ENCODE results near the gene ANKRD31.

Gene ANKRD31

DNA sequence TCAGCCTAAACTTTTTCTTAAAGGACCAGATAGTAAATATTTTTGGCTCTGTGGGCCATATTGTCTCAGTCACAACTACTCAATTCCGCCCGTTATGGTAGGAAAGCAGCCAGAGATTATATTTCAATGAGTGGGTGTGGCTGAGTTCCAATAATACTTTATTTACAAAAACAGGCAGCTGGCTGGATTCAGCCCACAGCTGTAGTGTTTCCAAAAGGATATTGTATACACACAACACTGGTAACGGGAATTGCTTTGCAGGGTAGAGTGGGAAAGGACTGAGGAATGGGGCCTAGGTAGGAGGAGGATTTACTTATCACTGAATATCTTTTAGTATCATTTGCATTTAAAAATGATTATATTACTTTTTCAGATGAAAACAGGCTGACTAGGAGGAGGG is 205.3 kb downstream of the ANKRD31 start:
- DNase-seq (ENCODE audit: low spot score), result no peak

DNA sequence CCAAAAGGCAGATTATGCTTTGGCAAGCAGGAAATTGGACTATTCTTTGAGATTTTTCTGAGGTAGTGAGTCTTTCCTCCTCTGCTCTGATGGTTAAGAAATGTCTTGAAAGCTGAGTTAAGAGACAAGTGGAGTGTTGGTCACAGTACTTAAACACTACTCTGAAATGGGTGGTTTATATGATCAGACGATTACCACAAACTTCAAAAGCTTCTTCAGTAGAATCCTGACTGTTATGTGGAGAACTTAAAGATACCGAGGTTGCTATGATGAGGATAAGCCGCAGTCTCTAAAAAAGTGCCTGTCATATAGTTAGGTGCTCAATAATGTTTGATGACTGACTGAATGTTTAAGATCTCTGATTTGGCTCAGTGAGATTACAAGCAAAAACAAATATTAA is 208.6 kb downstream of the ANKRD31 start:
- no peak for DNase-seq (ENCODE audit: low spot score)

DNA sequence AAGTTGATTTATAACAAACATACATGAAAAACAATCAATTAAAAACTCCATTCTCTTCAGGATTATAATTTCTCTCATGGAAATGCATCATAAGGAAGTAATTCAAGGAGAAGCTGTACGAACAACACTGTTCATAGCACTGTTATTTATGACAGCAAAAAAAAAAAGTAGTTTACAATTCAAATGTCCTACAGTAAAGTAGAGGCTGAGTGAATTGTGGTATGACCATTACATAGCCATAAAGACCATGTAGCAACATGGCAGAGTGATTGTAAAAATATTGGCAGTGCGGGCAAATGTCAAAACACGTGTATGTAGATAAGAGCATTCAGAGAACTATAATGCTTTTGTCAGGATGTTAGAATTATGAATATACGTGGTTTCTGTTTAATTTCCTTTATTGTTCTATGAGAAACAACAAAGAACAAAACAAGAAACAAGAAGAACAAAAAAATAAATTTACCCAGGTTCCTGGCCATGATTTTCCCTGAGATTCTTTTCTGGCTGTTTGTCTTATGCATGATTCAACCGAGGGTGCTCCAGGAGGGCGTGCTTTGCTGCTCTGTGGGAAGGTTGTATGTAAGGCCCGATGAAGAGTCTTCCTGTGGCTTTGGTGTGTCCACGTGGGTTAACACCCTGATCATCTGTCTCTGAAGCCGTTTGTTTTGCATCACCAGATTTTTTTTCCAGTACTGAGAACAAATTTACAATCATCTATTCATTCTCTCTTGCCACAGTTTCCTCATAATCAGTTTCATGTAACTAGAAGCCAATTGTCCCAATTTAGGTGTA is 213.1 kb downstream of the ANKRD31 start:
- no peak for DNase-seq (ENCODE audit: low spot score)

DNA sequence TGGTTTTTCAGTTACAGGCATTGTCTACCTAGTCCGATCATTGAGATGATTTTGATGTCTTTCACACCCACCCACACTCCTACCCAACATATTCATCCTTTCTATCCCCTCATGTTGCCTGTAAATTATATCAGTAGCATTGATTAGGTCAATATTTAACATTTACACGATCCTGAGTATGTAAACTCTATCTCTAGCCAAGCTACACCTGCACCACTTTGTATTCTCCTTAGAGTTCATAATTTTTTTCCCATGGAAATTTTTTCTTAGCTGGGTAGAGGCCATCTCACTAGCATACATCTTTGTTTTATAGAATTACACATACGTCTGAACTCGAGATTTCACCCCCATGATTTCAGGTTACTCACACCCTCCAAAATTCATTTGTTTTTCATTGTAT is 214.9 kb downstream of the ANKRD31 start:
- no peak for DNase-seq (ENCODE audit: low spot score)

DNA sequence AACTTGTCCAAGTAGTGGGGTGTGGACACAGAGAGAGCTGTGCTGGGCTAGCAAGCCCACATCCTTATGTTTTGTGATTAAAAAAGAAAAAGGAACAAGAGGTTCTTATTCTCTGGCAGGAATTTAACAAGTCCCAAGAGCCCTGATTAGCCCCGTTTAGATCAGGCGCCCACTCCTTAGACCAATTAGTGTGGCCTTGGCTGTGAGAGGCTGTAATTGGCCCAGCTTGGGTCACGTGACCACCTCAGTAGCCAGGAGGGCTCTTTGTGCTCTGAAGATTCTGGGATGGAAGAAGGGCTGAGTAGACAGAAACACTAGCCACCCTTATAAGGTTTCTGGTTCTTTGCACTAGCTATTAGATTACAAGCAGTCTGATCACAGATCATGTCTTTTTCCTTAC is 215.5 kb downstream of the ANKRD31 start:
- DNase-seq (ENCODE audit: low spot score), result no peak

DNA sequence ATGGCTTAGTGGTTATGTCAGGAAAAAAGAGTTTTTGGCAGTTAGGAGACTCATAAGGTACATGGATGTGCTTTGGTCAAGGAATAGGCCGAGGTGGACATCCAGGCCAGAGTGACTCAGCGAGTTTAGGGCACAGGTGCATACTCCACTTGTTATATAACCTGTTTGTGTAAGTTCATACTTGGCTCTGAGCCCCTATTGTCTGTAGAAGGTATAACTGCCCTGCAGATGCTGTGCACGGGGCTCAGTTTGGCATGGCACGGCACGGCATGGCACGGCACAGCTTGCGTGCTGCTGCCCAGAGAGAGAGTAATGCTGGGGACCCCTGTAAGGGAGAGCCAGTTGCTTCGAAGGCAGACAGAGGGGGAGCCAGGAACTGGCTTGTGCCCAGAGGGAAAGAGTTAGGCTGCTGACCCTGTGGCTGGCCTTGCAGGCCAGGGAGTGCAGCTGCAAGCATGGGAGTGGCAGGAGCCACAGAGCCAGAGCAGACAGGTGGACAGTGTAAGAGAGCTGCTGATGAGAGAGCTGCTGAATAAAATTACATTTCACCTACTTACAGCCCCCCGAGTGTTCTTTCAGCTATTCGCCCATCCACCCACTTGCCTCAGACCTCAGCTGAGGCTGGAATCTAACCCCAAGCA is 216.5 kb downstream of the ANKRD31 start:
- DNase-seq (ENCODE audit: low spot score), result no peak

DNA sequence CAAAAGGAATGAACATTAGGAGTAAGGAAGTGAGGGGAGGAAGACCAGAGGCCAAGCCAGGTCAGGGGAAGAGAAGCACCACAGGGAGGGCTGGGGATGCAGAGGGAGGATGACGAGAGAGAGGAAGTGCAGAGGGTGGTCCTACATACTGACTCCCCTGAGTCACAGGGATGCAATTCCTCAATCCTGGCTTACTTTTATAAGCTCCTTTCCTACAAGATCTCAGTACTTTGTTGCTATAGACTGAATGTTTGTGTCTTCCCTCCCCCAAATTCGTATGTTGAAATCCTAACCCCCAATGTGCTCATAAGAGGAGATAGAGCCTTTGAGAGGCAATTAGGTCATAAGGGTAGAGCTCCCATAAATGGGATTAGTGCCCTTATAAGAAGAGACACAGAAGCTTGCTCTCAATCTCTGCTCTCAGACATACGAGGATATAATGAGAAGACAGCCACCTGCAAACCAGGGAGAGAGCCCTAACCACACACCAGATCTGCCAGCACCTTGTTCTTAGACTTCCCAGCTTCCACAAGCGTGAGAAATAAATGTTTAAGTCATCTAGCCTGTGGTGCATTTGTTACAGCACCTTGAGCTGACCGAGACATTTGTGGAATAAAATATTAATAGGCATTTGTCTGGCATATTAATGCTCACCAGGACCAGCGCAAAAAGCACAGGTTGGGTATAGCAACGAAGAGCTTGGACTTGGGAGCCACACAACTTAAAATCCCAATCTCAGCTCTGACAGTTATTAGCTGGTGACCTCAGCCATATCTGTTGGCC is 217.7 kb downstream of the ANKRD31 start:
- no peak for DNase-seq (ENCODE audit: low spot score)

All from AG08396 (cell line).